GM12878 (cell line): ENCODE results near the gene WBP1L. TPM values are rescaled to one million over a fixed set of nuclear protein-coding genes. Genes with fewer than 3 reads are reported as not detected.

ENCODE experiments used
- ATAC-seq: fragments of 200-7000 bp; cut with Tn5 transposase; 3 replicates; pipeline ENCODE4 v1.9.1; 2020; ENCODE audit warnings: mild to moderate bottlenecking, moderate library complexity
- BruUV-seq: library from RNA; stranded (reverse); fragments of 400-500 nt; replicated peaks from 2 replicates; lab custom pipeline; 2021; lab: Mats Ljungman, UMichigan
- CTCF ChIA-PET: fragments of 300-600 bp; sonication (Branson Sonifier 250); formaldehyde crosslinking; extraction: SDS; loops from one replicate; lab custom pipeline; 2021; ENCODE audit warnings: inconsistent platforms; lab: Yijun Ruan, JAX
- POLR2A ChIA-PET: fragments of 350-600 bp; formaldehyde crosslinking; extraction: SDS; loops from one replicate; lab custom pipeline; 2021; ENCODE audit warnings: inconsistent platforms; lab: Charles Lee
- RAD21 ChIA-PET: fragments of 300-600 bp; sonication (Branson Sonifier 250); formaldehyde crosslinking; loops from one replicate; lab custom pipeline; 2023; ENCODE audit warnings: antibody characterized with exemption; ENCODE audit not compliant: unreplicated experiment; lab: Charles Lee
- SMC1A ChIA-PET: fragments of 300-600 bp; sonication (Branson Sonifier 250); formaldehyde crosslinking; loops from one replicate; lab custom pipeline; 2023; ENCODE audit not compliant: unreplicated experiment, uncharacterized antibody; lab: Charles Lee
- DNase-seq: peaks from one replicate; pipeline ENCODE4 v3.0.0-alpha.2; 2011; ENCODE audit warnings: low read depth, low spot score
- FAIRE-seq: peaks from 3 replicates; lab custom pipeline; 2011; peaks lifted over from hg19 to GRCh38; lab: Jason Lieb, UNC
- H2AFZ ChIP-seq: 2 replicates; pipeline ENCODE4 v1.6.0; 2011; ENCODE audit warnings: low read depth, low read length, control low read depth; ENCODE audit not compliant: control insufficient read depth
- H3K27ac ChIP-seq: 2 replicates; pipeline ENCODE4 v1.5.1; 2011; ENCODE audit warnings: control low read depth; ENCODE audit not compliant: control insufficient read depth, insufficient read depth
- H3K27me3 ChIP-seq, 2 experiments: replicated peaks in 1 of 2; 2 replicates each; pipeline versions ENCODE4 v1.6.0 to v1.6.1; 2011; ENCODE audit warnings: low read length in 1 of 2; ENCODE audit not compliant: control insufficient read depth in 2 of 2, insufficient read depth in 2 of 2
- H3K36me3 ChIP-seq, 2 experiments: 2 replicates each; pipeline ENCODE4 v1.5.1; 2011; ENCODE audit warnings: low read length in 1 of 2; ENCODE audit not compliant: control insufficient read depth in 2 of 2, insufficient read depth in 2 of 2
- H3K4me1 ChIP-seq: 2 replicates; pipeline ENCODE4 v1.6.1; 2011; ENCODE audit warnings: mild to moderate bottlenecking, low read length, moderate library complexity, mixed read lengths; ENCODE audit not compliant: control insufficient read depth, insufficient read depth
- H3K4me2 ChIP-seq: 2 replicates; pipeline ENCODE4 v1.6.0; 2011; ENCODE audit warnings: control low read depth; ENCODE audit not compliant: control insufficient read depth, insufficient read depth
- H3K4me3 ChIP-seq: fragments of 200-600 bp; sonication (generic); 2 replicates; pipeline ENCODE4 v1.5.1; 2016
- H3K79me2 ChIP-seq: 2 replicates; pipeline ENCODE4 v1.6.0; 2011; ENCODE audit warnings: low read length; ENCODE audit not compliant: control insufficient read depth, insufficient read depth
- H3K9ac ChIP-seq: 2 replicates; pipeline ENCODE4 v1.8.0; 2011; ENCODE audit warnings: low read length, control low read depth, mixed read lengths; ENCODE audit not compliant: control insufficient read depth, insufficient read depth
- H3K9me3 ChIP-seq: replicated peaks from 3 replicates; pipeline ENCODE4 v1.5.1; 2011; ENCODE audit warnings: mild to moderate bottlenecking, low read length; ENCODE audit not compliant: control insufficient read depth, insufficient read depth
- H4K20me1 ChIP-seq: 2 replicates; pipeline ENCODE4 v1.6.0; 2011; ENCODE audit not compliant: control insufficient read depth, insufficient read depth
- RAD21 ChIP-seq: IDR thresholded peaks from 2 replicates; pipeline ENCODE4 v1.6.1; 2011; ENCODE audit warnings: mild to moderate bottlenecking, low read depth, low read length, moderate library complexity; ENCODE audit not compliant: insufficient read depth
- RELA ChIP-seq: fragments of 450-650 bp; IDR thresholded peaks from 2 replicates; pipeline ENCODE4 v1.8.0; 2014; ENCODE audit warnings: borderline replicate concordance; ENCODE audit not compliant: partially characterized antibody
- STAT3 ChIP-seq: IDR thresholded peaks from 2 replicates; pipeline ENCODE4 v1.6.1; 2011; ENCODE audit warnings: low read depth, low read length, improper control_type of control experiment
- YY1 ChIP-seq: IDR thresholded peaks from 2 replicates; pipeline ENCODE4 v1.6.1; 2011; ENCODE audit warnings: low read depth, mild to moderate bottlenecking, low read length
- WGBS: methylation state at CpG from one replicate; pipeline ENCODE4 v1.1.6; 2016; ENCODE audit warnings: low lambda C conversion rate; ENCODE audit not compliant: insufficient replicate concordance, insufficient coverage; ENCODE audit errors: missing lambda C conversion rate; 5-methylcytosine and 5-hydroxymethylcytosine counted together
- in situ Hi-C: fragments of 300-500 bp; cut with MboI; formaldehyde crosslinking; loops from 9 replicates; pipeline ENCODE4 v1.14.3; 2018; ENCODE audit warnings: mixed read lengths
- intact Hi-C: fragments of 100-400 bp; cut with micrococcal nuclease; formaldehyde crosslinking; loops from one replicate; pipeline ENCODE4 v1.14.2; 2022; ENCODE audit not compliant: unreplicated experiment
- polyA plus RNA-seq, 11 experiments: library from polyadenylated mRNA; depleted of rRNA in 4 of 11; unstranded in 6 of 11; stranded (reverse) in 5 of 11; fragments of >200 nt; fragmentation: Nextera tagmentation in 4 of 11; fragmentation: Illumina TruSeq in 1 of 11; extraction: Ambion mirVana in 4 of 11; extraction: Trizol in 1 of 11; gene quantifications; 1 replicate in 1 of 11; 2 replicates in 10 of 11; pipeline versions ENCODE4 v1.2.1 to v1.2.3, GENCODE V29; 2011 to 2016; ENCODE audit warnings: inconsistent platforms in 2 of 11, missing spikeins in 2 of 11, low read depth in 1 of 11
- total RNA-seq, 4 experiments: library from RNA; depleted of rRNA in 3 of 4; stranded (reverse); fragments of >200 nt in 3 of 4; fragmentation: Illumina TruSeq in 1 of 4; extraction: Trizol in 1 of 4; gene quantifications; 2 replicates each; pipeline versions ENCODE4 v1.2.1 to v1.2.3, GENCODE V29; 2013 to 2021
- TF ChIP-seq, protein P1 (sequence below): IDR thresholded peaks from 2 replicates; pipeline ENCODE4 v1.6.1; 2011; ENCODE audit warnings: mild to moderate bottlenecking, low read depth, low read length, moderate library complexity; ENCODE audit not compliant: insufficient replicate concordance

Gene WBP1L
- total and polyA plus RNA-seq, 10 of the 15 experiments (the other 5 are each of a cell fraction or from before 2014, with no cell fraction given) = 3.7 to 18.8 (median 12.3) TPM

- no peak for TF ChIP-seq RAD21
- no peak for TF ChIP-seq STAT3
- TF ChIP-seq RELA = peak; percentile 50
Observed at GRCh38 chr10:102802920-102803534, 59.3 kb downstream of the WBP1L start (continued).

DNA sequence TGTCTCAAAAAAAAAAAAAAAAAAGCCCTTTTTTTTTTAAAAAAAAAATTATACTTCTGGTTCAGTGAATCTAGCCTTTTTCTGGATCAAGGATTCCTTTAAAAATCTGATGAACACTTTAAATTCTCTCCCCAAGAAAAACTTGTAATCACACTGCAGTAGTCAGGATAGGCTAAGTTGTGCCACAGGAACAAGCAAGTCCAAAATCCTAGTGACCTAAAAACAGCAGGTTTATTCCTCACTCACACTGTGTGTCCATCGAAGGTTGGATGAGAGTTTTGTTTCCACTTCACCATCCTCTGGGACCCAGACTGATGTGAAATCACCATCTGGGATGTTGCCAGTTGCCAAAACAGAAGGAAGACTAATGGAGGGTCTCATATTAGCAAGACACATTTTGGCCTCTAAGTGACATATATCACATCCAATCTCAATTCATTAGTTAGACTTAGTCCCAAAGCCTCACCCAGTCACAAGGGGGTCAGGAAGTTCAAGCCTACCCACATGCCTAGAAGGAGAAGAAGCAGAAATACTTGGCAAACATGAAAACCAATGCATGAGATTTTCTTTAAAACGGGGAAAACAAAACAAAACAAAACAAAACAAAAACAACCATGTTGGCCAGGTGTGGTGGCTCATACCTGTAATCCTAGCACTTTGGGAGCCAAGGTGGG lies 60.8 kb downstream of the WBP1L start:
- Histone ChIP-seq H3K9ac (no peak overlapping the region), H3K4me1 (peaks cover 17% of the 10 kb centered on the region), H3K79me2 (peaks cover 2% of the 10 kb centered on the region), H3K27me3 (no peaks in the 10 kb centered on the region), H3K36me3 (peaks cover 0 to 12% of the 10 kb centered on the region in 2 experiments), H3K9me3 (no peaks in the 10 kb centered on the region), H3K4me2 (no peak overlapping the region), H3K27ac (no peak overlapping the region), H4K20me1 (no peaks in the 10 kb centered on the region), H2AFZ (no peak overlapping the region), H3K4me3 (no peak overlapping the region)
- in situ Hi-C loops (no loop called here), intact Hi-C loops (no loop called here)
- DNase-seq (no peak), ATAC-seq (no peak), FAIRE-seq (no peak)
- 100% methylated on average over 2 of the region's 2 CpGs for WGBS
- ChIA-PET POLR2A (interaction anchor here (2.0 kb wide), 1 partner anchor 85 kb away, joined by 6 read pairs; no protein-coding TSS in a partner anchor), RAD21 (no interaction called here), SMC1A (interaction anchor here (1.3 kb wide), 1 partner anchor 13 kb away, joined by 3 read pairs; no protein-coding TSS in a partner anchor), CTCF (interaction anchor here (1.0 to 2.6 kb wide), 2 partner anchors 51 to 91 kb away, joined by 3 to 16 read pairs; no protein-coding TSS in a partner anchor)
- BruUV-seq = no TSS peak
- TF ChIP-seq, protein P1, sequence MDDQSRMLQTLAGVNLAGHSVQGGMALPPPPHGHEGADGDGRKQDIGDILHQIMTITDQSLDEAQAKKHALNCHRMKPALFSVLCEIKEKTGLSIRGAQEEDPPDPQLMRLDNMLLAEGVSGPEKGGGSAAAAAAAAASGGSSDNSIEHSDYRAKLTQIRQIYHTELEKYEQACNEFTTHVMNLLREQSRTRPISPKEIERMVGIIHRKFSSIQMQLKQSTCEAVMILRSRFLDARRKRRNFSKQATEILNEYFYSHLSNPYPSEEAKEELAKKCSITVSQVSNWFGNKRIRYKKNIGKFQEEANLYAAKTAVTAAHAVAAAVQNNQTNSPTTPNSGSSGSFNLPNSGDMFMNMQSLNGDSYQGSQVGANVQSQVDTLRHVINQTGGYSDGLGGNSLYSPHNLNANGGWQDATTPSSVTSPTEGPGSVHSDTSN = no peak
- no peak for TF ChIP-seq YY1
